NCI-H1105 treated with DMSO at 0.1 percent for 48 hours (cell line): Measurements from ENCODE around the gene CDC45.

Experiments used
- DNase-seq: peaks from one replicate; lab custom pipeline; 2025; lab: John Stamatoyannopoulos, UW

Gene CDC45

GRCh38 chr22:19448739-19449421 is 30.8 kb upstream of the CDC45 start:
- no peak for DNase-seq

GRCh38 chr22:19449422-19449767 is 30.3 kb upstream of the CDC45 start:
- DNase-seq: no peak

- DNase-seq: no peak
Observed at GRCh38 chr22:19450363-19451175, 29.2 kb upstream of the CDC45 start.

GRCh38 chr22:19451570-19451969 is 28.1 kb upstream of the CDC45 start:
- DNase-seq: no peak

GRCh38 chr22:19453718-19454117 is 26.0 kb upstream of the CDC45 start:
- no peak for DNase-seq

GRCh38 chr22:19454156-19454555 is 25.6 kb upstream of the CDC45 start:
- no peak for DNase-seq

- no peak for DNase-seq
Observed at GRCh38 chr22:19455033-19455432, 24.7 kb upstream of the CDC45 start.

- no peak for DNase-seq
Observed at GRCh38 chr22:19455585-19456370, 23.9 kb upstream of the CDC45 start.

- no peak for DNase-seq
Observed at GRCh38 chr22:19456541-19456940, 23.2 kb upstream of the CDC45 start.

GRCh38 chr22:19457828-19458428 is 21.8 kb upstream of the CDC45 start:
- no peak for DNase-seq

GRCh38 chr22:19460036-19460435 is 19.7 kb upstream of the CDC45 start:
- no peak for DNase-seq

GRCh38 chr22:19461506-19461905 is 18.2 kb upstream of the CDC45 start:
- DNase-seq: no peak

- DNase-seq: no peak
Observed at GRCh38 chr22:19463008-19463407, 16.7 kb upstream of the CDC45 start.

GRCh38 chr22:19463491-19464469 is 15.9 kb upstream of the CDC45 start:
- DNase-seq: no peak

GRCh38 chr22:19464546-19464945 is 15.2 kb upstream of the CDC45 start:
- DNase-seq: no peak

GRCh38 chr22:19464975-19465374 is 14.7 kb upstream of the CDC45 start:
- no peak for DNase-seq

- no peak for DNase-seq
Observed at GRCh38 chr22:19466126-19466716, 13.5 kb upstream of the CDC45 start.

GRCh38 chr22:19466848-19467752 is 12.6 kb upstream of the CDC45 start:
- DNase-seq: no peak

GRCh38 chr22:19467912-19468311 is 11.8 kb upstream of the CDC45 start:
- no peak for DNase-seq

- DNase-seq: no peak
Observed at GRCh38 chr22:19469421-19469820, 10.3 kb upstream of the CDC45 start.
